ENCODE measurements around the gene SEC24D.

The SEC24D gene

DNA sequence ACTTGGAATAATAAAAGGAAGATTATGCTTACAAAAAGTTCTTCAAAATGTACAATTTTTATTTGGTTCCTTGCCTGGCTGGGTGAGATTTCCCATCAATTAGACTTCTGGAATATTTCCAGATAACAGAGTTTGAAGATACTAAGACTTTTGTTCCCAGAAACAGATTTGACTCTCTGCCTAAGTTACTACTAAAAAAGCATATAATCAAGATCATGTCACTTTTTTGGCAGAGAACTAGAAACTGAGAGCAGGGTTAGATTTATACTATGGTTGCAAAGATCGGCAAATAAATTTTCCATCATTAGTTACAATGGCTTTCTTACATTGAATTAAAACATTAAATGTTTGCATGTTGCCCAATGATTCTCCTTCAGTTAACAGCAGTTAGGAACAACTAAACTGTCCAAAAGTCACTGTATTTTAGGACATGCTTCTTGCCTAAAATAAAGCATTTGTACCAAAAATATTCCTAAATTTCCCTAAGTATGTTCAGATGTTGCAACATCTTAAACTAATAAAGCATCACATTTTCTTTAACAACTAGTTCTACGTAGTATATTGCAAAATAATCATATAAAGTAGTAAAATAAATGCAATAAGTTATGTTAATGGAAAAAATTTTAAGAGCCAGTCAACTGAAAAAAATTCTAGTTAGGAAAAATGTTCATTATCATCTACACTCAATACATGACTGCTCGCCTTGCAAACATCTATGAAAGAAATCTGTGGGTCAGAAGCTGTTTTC is 73.0 kb downstream of the SEC24D start:
- DNase-seq (ENCODE audit: insufficient read length): no peak
- FAIRE-seq: peak; percentile 44
- TF ChIP-seq POLR2AphosphoS5 (IDR thresholded peaks at IDR 0.05; ENCODE audit: low read depth, low read length) (no peak), TAF1 (IDR thresholded peaks at IDR 0.05; ENCODE audit: borderline replicate concordance, low read depth, low read length) (no peak), POLR2A (IDR thresholded peaks at IDR 0.05; ENCODE audit: low read depth, low read length) (no peak)

GRCh38 chr4:118762155-118762554 is 73.8 kb downstream of the SEC24D start:
- TF ChIP-seq TAF1 (IDR thresholded peaks at IDR 0.05; ENCODE audit: borderline replicate concordance, low read depth, low read length): no peak
- no peak for TF ChIP-seq POLR2A (IDR thresholded peaks at IDR 0.05; ENCODE audit: low read depth, low read length)
- TF ChIP-seq POLR2AphosphoS5 (IDR thresholded peaks at IDR 0.05; ENCODE audit: low read depth, low read length): no peak
- FAIRE-seq (no peak), DNase-seq (ENCODE audit: insufficient read length) (no peak)

DNA sequence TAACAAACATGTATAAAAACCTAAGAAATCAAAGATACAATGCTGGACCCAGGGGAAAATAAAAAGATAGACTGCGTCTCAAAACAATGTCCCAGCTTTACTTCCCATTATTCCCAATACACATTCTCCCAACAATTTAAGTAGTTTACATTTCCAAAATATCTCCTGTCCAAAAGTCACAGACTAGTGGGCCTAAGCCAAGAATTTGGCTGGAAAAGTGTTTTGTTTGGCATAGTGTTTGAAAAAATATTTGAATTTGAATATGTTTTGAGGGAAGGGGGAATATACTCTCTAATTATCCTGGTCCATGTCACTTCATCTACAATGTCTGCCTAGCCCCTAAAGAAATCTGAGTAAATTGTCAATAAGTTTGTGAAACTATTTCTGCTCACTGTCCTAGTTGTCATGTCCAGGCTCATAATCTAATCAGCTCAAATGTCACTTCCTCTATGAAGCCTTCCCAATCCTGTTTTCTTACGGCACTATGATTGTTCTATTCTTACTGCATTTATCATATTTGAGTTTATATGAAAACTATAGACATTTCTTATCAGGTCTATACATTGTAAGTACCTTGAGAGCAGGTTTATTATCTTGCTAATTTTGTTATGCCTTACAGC is 74.4 kb downstream of the SEC24D start:
- TF ChIP-seq POLR2A (IDR thresholded peaks at IDR 0.05; ENCODE audit: low read depth, low read length): no peak
- TF ChIP-seq TAF1 (IDR thresholded peaks at IDR 0.05; ENCODE audit: borderline replicate concordance, low read depth, low read length): no peak
- no peak for TF ChIP-seq POLR2AphosphoS5 (IDR thresholded peaks at IDR 0.05; ENCODE audit: low read depth, low read length)
- no peak for DNase-seq (ENCODE audit: insufficient read length)
- no peak for FAIRE-seq

DNA sequence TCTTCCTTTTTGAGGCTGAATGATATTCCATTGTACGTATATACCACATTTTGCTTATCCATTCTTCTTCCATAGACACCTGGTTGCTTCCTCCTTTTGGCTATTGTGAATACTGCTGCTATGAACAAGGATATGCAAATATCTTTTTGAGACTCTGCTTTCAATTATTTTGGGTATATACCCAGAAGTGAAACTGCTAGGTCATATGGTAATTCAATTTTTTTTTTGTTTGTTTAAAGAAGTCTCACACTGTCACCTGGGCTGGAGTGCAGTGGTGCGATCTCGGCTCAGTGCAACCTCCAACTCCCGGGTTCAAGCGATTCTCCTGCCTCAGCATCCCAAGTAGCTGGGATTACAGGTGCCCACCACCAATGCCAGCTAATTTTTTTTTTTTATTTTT is 75.4 kb downstream of the SEC24D start:
- no peak for TF ChIP-seq POLR2A (IDR thresholded peaks at IDR 0.05; ENCODE audit: low read depth, low read length)
- no peak for TF ChIP-seq TAF1 (IDR thresholded peaks at IDR 0.05; ENCODE audit: borderline replicate concordance, low read depth, low read length)
- TF ChIP-seq POLR2AphosphoS5 (IDR thresholded peaks at IDR 0.05; ENCODE audit: low read depth, low read length): no peak
- peak; percentile 83 for FAIRE-seq

DNA sequence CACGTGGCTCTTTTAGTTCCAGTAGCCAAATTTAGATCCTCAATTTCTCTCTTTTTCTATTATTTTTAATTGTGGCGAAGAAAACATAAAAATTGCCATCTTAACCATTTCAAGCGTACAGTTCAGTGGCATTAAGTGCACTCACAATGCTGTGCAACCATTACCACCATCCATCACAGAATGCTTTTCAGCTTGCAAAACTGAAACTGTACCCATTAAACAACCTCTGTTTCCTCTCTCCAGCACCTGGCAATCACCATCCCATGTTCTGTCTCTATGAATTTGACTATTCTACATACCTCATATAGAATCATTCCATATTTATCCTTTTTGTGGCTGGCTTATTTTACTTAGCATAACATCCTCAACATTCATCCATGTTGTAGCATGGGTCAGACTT is 75.8 kb downstream of the SEC24D start:
- no peak for TF ChIP-seq POLR2AphosphoS5 (IDR thresholded peaks at IDR 0.05; ENCODE audit: low read depth, low read length)
- no peak for TF ChIP-seq POLR2A (IDR thresholded peaks at IDR 0.05; ENCODE audit: low read depth, low read length)
- TF ChIP-seq TAF1 (IDR thresholded peaks at IDR 0.05; ENCODE audit: borderline replicate concordance, low read depth, low read length): no peak
- no peak for FAIRE-seq
- DNase-seq (ENCODE audit: insufficient read length): no peak

More for the DNA sequence above, 75.4 kb downstream of the SEC24D start:
- no peak for DNase-seq (ENCODE audit: insufficient read length)

DNA sequence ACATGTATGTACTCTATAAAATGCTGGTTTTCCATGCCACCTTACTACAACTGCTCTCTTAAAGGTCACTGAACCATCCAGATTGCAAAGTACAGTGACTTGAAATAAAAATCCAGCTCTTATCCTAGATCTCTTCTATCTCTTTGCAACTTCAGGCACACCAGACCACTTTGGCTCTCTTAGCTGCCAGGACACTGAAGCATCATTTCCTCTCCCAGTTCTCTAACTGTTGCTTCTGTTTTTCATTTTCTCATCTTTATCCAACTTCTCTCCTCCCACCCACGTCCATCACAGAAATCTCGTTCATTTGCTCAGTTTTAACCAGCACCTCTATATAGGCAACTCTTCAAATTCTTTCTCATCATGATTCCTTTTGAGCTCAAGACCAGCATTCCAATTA is 76.4 kb downstream of the SEC24D start:
- DNase-seq (ENCODE audit: insufficient read length): no peak
- no peak for FAIRE-seq
- TF ChIP-seq POLR2AphosphoS5 (IDR thresholded peaks at IDR 0.05; ENCODE audit: low read depth, low read length): no peak
- TF ChIP-seq POLR2A (IDR thresholded peaks at IDR 0.05; ENCODE audit: low read depth, low read length): no peak
- TF ChIP-seq TAF1 (IDR thresholded peaks at IDR 0.05; ENCODE audit: borderline replicate concordance, low read depth, low read length): no peak

GRCh38 chr4:118758293-118758692 is 77.6 kb downstream of the SEC24D start:
- TF ChIP-seq POLR2A (IDR thresholded peaks at IDR 0.05; ENCODE audit: low read depth, low read length) (no peak), TAF1 (IDR thresholded peaks at IDR 0.05; ENCODE audit: borderline replicate concordance, low read depth, low read length) (no peak), POLR2AphosphoS5 (IDR thresholded peaks at IDR 0.05; ENCODE audit: low read depth, low read length) (no peak)
- no peak for DNase-seq (ENCODE audit: insufficient read length)
- no peak for FAIRE-seq

DNA sequence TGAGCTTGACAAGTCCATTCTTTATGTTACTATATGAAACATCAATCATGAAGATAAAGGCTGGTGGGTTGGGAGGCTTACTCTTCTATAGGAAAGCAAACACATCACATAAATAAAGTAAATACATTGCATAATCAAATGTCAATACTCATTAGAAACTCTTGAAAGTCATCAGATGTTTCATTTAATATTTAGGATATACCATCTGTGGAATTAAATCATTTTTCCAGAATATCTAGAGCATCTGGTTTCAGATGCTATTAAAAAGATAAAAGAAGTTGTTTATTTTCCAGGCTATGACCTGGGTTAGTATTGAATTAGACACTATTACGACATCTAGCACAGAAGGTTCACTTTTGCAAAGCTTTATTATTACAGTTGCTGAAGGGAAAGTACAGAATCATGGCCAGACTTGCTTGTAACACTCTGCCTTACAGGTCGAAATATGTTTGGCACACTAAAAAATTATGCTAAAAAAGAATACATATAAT is 78.1 kb downstream of the SEC24D start:
- FAIRE-seq (no peak), DNase-seq (ENCODE audit: insufficient read length) (no peak)
- no peak for TF ChIP-seq POLR2AphosphoS5 (IDR thresholded peaks at IDR 0.05; ENCODE audit: low read depth, low read length)
- TF ChIP-seq POLR2A (IDR thresholded peaks at IDR 0.05; ENCODE audit: low read depth, low read length): no peak
- no peak for TF ChIP-seq TAF1 (IDR thresholded peaks at IDR 0.05; ENCODE audit: borderline replicate concordance, low read depth, low read length)

GRCh38 chr4:118756958-118757357 is 79.0 kb downstream of the SEC24D start:
- no peak for TF ChIP-seq POLR2AphosphoS5 (IDR thresholded peaks at IDR 0.05; ENCODE audit: low read depth, low read length)
- no peak for TF ChIP-seq POLR2A (IDR thresholded peaks at IDR 0.05; ENCODE audit: low read depth, low read length)
- TF ChIP-seq TAF1 (IDR thresholded peaks at IDR 0.05; ENCODE audit: borderline replicate concordance, low read depth, low read length): no peak
- FAIRE-seq (no peak), DNase-seq (ENCODE audit: insufficient read length) (no peak)

- DNase-seq (ENCODE audit: insufficient read length) (no peak), FAIRE-seq (no peak)
- no peak for TF ChIP-seq POLR2AphosphoS5 (IDR thresholded peaks at IDR 0.05; ENCODE audit: low read depth, low read length)
- no peak for TF ChIP-seq POLR2A (IDR thresholded peaks at IDR 0.05; ENCODE audit: low read depth, low read length)
- TF ChIP-seq TAF1 (IDR thresholded peaks at IDR 0.05; ENCODE audit: borderline replicate concordance, low read depth, low read length): no peak
Observed at GRCh38 chr4:118756429-118756828, 79.5 kb downstream of the SEC24D start.

- DNase-seq (ENCODE audit: insufficient read length): no peak
- FAIRE-seq: no peak
- TF ChIP-seq POLR2AphosphoS5 (IDR thresholded peaks at IDR 0.05; ENCODE audit: low read depth, low read length) (no peak), TAF1 (IDR thresholded peaks at IDR 0.05; ENCODE audit: borderline replicate concordance, low read depth, low read length) (no peak), POLR2A (IDR thresholded peaks at IDR 0.05; ENCODE audit: low read depth, low read length) (no peak)
Observed at GRCh38 chr4:118755438-118756226, 80.3 kb downstream of the SEC24D start.

Data from GM12892 (cell line).